Measurements from ENCODE around the gene CLEC1A.
"Not testable (repeated sequence)": the region's sequence is repeated elsewhere in the genome, so short reads cannot be mapped to it uniquely, and the experiment has no call there.

The CLEC1A gene

DNA sequence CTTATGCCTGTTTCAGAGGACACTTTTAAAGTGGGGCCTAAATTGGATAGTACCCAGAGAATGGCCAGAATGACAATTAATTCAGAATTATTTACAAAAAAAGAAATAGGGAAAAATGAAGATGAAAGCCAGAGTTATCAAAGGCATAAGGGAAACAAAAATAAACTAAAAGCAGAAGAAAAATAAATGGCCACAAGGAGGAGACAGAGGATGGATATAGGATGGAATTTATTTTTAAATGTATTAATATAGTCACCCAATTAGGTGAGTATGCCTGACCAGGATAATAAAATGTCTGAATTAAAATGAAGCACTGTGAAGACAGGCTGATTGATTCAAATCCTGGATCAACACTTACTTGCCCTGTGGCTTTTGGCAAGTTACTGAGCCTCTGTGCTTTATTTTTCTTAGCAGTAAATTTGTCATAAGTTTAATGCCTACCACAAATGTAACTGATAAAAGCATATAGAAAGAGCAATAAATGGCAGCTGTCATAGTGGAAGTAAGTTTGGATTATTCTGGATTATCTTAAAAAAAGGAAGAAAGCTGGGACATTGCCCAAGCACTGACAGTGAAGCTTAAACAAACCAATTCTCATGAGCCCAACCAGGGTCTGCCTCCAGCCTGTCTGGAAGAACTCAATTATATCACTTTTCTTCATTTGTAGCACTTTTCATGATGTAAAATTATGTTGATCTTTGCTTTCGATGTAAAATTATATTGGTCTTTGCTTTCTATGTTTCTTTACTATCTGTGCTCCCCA lies 64.8 kb downstream of the CLEC1A start:
- Histone ChIP-seq H3K27ac (no peak overlapping the region), H3K36me3 (no peaks in the 10 kb centered on the region), H3K27me3 (ENCODE audit: insufficient read depth, low read depth, severe bottlenecking) (no peaks in the 10 kb centered on the region), H3K9me3 (ENCODE audit: severe bottlenecking) (no peaks in the 10 kb centered on the region), H3K4me3 (ENCODE audit: low read depth, low read length) (no peak overlapping the region)
- TF ChIP-seq, protein P1, sequence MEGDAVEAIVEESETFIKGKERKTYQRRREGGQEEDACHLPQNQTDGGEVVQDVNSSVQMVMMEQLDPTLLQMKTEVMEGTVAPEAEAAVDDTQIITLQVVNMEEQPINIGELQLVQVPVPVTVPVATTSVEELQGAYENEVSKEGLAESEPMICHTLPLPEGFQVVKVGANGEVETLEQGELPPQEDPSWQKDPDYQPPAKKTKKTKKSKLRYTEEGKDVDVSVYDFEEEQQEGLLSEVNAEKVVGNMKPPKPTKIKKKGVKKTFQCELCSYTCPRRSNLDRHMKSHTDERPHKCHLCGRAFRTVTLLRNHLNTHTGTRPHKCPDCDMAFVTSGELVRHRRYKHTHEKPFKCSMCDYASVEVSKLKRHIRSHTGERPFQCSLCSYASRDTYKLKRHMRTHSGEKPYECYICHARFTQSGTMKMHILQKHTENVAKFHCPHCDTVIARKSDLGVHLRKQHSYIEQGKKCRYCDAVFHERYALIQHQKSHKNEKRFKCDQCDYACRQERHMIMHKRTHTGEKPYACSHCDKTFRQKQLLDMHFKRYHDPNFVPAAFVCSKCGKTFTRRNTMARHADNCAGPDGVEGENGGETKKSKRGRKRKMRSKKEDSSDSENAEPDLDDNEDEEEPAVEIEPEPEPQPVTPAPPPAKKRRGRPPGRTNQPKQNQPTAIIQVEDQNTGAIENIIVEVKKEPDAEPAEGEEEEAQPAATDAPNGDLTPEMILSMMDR (IDR thresholded peaks at IDR 0.05; ENCODE audit: low read depth, low read length), result no peak
- DNase-seq, result no peak

DNA sequence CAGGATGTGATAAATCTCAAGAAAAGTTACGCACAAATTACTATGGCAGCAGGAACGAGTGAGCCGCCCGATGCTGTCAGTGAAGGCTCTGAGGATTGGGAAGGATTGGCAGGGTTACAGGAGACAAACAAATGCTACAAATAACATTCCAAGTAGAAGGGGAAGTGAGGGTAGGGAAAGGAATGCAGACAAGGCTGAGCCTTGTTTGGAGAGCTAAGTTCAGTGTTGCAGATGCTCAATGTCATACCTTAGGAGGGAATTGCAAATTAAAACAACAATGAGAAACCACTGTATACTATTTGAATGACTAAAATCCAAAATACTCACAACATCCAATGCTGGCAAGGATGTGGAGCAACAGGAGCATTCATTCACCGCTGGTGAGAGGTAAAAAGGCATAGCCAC lies 67.0 kb downstream of the CLEC1A start:
- no peak for DNase-seq
- Histone ChIP-seq H3K27me3 (ENCODE audit: insufficient read depth, low read depth, severe bottlenecking) (no peaks in the 10 kb centered on the region), H3K27ac (no peak overlapping the region), H3K9me3 (ENCODE audit: severe bottlenecking) (no peaks in the 10 kb centered on the region), H3K4me3 (ENCODE audit: low read depth, low read length) (no peak overlapping the region), H3K36me3 (no peaks in the 10 kb centered on the region)
- TF ChIP-seq, protein P1 (IDR thresholded peaks at IDR 0.05; ENCODE audit: low read depth, low read length), result no peak

DNA sequence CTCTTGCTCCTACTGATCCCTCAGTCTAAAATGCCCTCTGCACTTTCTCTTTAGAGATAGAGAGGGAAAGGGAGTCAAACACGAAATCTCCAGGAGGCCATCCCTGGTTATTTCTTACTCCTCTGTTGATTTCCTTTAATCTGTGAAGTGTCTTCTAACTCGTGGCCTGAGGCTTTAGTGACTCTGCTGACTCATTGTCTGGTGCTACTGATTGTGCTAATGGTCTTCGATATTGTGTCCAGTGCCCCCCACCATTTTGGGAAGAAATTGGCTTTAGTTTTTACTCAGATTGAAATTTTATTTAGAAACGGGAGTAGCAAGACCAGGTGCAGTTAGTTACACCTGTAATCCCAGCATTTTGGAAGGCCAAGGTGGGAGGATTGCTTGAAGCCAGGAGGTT lies 67.5 kb downstream of the CLEC1A start:
- Histone ChIP-seq H3K36me3 (no peaks in the 10 kb centered on the region), H3K27ac (no peak overlapping the region)

DNA sequence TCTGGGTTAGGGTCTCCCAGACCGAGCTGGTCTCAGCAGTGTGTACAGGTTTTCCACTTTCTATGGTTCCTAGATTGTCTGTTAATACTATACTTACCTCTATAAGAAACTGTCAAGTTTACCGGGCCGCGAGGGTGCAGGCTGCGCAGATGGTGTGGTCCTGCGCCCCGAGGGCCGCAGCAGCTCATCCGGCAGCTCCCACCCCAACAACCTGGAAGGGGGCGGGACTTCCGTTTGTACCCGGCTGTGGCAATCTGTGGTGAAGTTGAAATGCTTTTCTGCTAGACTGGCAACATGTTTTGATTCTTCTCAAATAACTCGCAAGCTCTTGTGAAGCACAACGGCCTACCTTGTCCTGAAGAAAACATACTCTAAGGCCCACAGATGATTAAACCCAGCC lies 68.3 kb downstream of the CLEC1A start, which contains the start of gene CLEC9A:
Gene CLEC9A (plus strand): TSS at position 237 of the 400 bp plus-strand sequence. CDS start 22,006 bp downstream, outside the sequence.
- Histone ChIP-seq H3K27ac (no peak within 1 kb of the TSS), H3K4me3 (ENCODE audit: low read depth, low read length) (no peak within 1 kb of the TSS), H3K36me3 (no peaks in the 10 kb centered on the region), H3K27me3 (ENCODE audit: insufficient read depth, low read depth, severe bottlenecking) (no peaks in the 10 kb centered on the region), H3K9me3 (ENCODE audit: severe bottlenecking) (no peaks in the 10 kb centered on the region)
- no peak for DNase-seq
- TF ChIP-seq, protein P1 (IDR thresholded peaks at IDR 0.05; ENCODE audit: low read depth, low read length), result no peak

More for the DNA sequence above, 67.5 kb downstream of the CLEC1A start:
- no peaks in the 10 kb centered on the region for H3K27me3 ChIP-seq (ENCODE audit: insufficient read depth, low read depth, severe bottlenecking)
- no peaks in the 10 kb centered on the region for H3K9me3 ChIP-seq (ENCODE audit: severe bottlenecking)
- no peak for DNase-seq
- TF ChIP-seq, protein P1 (IDR thresholded peaks at IDR 0.05; ENCODE audit: low read depth, low read length), result no peak
- H3K4me3 ChIP-seq (ENCODE audit: low read depth, low read length), result no peak overlapping the region

DNA sequence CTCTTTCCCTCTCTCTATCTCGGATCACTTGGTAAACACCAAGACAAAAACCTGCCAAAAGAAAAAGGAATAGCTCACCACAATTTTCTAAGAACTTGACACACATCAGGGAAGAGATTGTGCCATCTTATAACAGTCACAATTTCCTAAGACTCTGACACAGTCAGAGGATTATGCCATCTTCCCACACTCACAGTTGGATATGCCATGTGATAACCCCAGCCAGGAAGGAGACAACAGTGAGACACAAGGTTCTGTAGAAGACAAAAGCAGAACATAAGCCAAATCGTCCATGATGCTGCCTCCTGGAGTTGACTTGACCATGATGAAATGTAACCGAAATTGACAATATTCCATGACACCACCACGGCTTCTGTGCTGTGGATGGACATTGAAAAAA lies 71.1 kb downstream of the CLEC1A start:
- no peak for DNase-seq
- Histone ChIP-seq H3K36me3 (no peaks in the 10 kb centered on the region), H3K9me3 (ENCODE audit: severe bottlenecking) (no peaks in the 10 kb centered on the region), H3K27ac (no peak overlapping the region), H3K4me3 (ENCODE audit: low read depth, low read length) (no peak overlapping the region), H3K27me3 (ENCODE audit: insufficient read depth, low read depth, severe bottlenecking) (no peaks in the 10 kb centered on the region)
- TF ChIP-seq, protein P1 (IDR thresholded peaks at IDR 0.05; ENCODE audit: low read depth, low read length), result no peak

DNA sequence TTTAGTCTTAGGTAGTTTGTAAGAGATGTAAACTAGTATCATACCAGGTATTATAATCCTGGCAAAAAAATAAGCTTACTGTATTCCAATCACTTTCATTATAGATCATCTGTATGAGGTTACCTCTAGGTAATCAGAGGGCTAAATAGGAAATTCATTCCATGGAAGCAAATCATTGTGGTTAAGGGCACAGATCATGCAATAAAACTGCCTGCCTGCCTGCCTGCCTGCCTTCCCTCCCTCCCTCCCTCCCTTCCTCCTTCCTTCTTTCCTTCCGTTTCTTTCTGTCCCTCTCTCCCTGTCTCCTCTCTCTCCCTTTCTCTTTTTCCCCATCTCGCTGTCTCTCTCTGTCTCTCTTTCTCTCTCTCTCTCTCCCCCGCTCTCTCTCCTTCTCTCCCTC lies 71.5 kb downstream of the CLEC1A start:
- no peak overlapping the region for H3K4me3 ChIP-seq (ENCODE audit: low read depth, low read length)
- no peaks in the 10 kb centered on the region for H3K27me3 ChIP-seq (ENCODE audit: insufficient read depth, low read depth, severe bottlenecking)
- no peak overlapping the region for H3K27ac ChIP-seq
- no peaks in the 10 kb centered on the region for H3K36me3 ChIP-seq
- no peaks in the 10 kb centered on the region for H3K9me3 ChIP-seq (ENCODE audit: severe bottlenecking)
- no peak for DNase-seq
- TF ChIP-seq, protein P1 (IDR thresholded peaks at IDR 0.05; ENCODE audit: low read depth, low read length), result no peak

DNA sequence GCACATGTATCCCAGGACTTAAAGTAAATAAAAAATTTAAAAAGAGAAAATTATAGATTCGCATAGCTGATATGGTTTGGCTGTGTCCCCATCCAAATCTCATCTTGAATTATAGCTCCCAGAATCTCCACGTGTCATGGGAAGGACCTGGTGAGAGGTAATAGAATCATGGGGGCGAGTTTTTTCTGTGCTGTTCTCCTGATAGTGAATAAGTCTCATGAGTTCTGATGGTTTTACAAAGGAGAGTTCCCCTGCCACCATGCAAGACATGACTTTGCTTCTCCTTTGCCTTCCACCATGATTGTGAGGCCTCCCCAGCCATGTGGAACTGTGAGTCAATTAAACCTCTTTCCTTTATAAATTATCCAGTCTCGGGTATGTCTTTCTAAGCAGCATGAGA lies 72.1 kb downstream of the CLEC1A start:
- not testable (repeated sequence) for DNase-seq; H3K9me3 ChIP-seq (ENCODE audit: severe bottlenecking); H3K36me3 ChIP-seq; H3K27ac ChIP-seq; H3K27me3 ChIP-seq (ENCODE audit: insufficient read depth, low read depth, severe bottlenecking); H3K4me3 ChIP-seq (ENCODE audit: low read depth, low read length)
